WTC11 (cell line): ENCODE data around the gene LIFR. TPM values are rescaled to one million over a fixed set of nuclear protein-coding genes. Genes with fewer than 3 reads are reported as not detected.

Experiments used
- ATAC-seq: fragments of 200-7000 bp; cut with Tn5 transposase; 2 replicates; pipeline ENCODE4 v1.10.0; 2021; ENCODE audit warnings: mild to moderate bottlenecking, moderate library complexity
- CTCF ChIA-PET: fragments of 300-600 bp; sonication (Branson Sonifier 250); formaldehyde crosslinking; loops from one replicate; lab custom pipeline; 2021; ENCODE audit warnings: antibody characterized with exemption; lab: Charles Lee
- POLR2A ChIA-PET: fragments of 350-600 bp; sonication (Branson Sonifier 250); formaldehyde crosslinking; loops from one replicate; lab custom pipeline; 2021; ENCODE audit warnings: antibody characterized with exemption; lab: Charles Lee
- DNase-seq: peaks from one replicate; pipeline ENCODE4 v3.0.0; 2021; ENCODE audit warnings: low spot score
- H3K27ac Mint-ChIP-seq: 2 replicates; pipeline ENCODE4 v1.8.0; 2021; ENCODE audit warnings: mixed read lengths
- H3K27me3 Mint-ChIP-seq: 2 replicates; pipeline ENCODE4 v1.8.0; 2021; ENCODE audit warnings: low read depth, mild to moderate bottlenecking, moderate library complexity, mixed read lengths
- H3K36me3 Mint-ChIP-seq: 2 replicates; pipeline ENCODE4 v1.8.0; 2021; ENCODE audit warnings: mixed read lengths
- H3K4me1 Mint-ChIP-seq: 2 replicates; pipeline ENCODE4 v1.8.0; 2022; ENCODE audit warnings: mixed read lengths
- H3K4me3 Mint-ChIP-seq: 2 replicates; pipeline ENCODE4 v1.8.0; 2021; ENCODE audit warnings: mild to moderate bottlenecking, moderate library complexity, mixed read lengths
- H3K9me3 Mint-ChIP-seq: 2 replicates; pipeline ENCODE4 v1.8.0; 2021; ENCODE audit warnings: mixed read lengths
- AR ChIP-seq: fragments of 250-450 bp; sonication (Bioruptor Pico); IDR thresholded peaks from 2 replicates; pipeline ENCODE4 v1.9.0; 2021; ENCODE audit warnings: mild to moderate bottlenecking
- EMX1 ChIP-seq: fragments of 250-450 bp; sonication (Bioruptor Pico); IDR thresholded peaks from 2 replicates; pipeline ENCODE4 v1.8.0; 2021; ENCODE audit warnings: mild to moderate bottlenecking
- GTF2I ChIP-seq: fragments of 250-450 bp; sonication (Bioruptor Pico); conservative IDR thresholded peaks from 2 replicates; pipeline ENCODE4 v1.4.0; 2021; ENCODE audit warnings: mild to moderate bottlenecking
- HMGA2 ChIP-seq: fragments of 250-450 bp; sonication (Bioruptor Pico); IDR thresholded peaks from 2 replicates; pipeline ENCODE4 v1.4.0; 2021; ENCODE audit warnings: mild to moderate bottlenecking, moderate library complexity
- KAT7 ChIP-seq: sonication (generic); formaldehyde crosslinking; IDR thresholded peaks from 2 replicates; pipeline ENCODE4 v1.8.1; 2023; ENCODE audit warnings: missing genetic modification reagents, mild to moderate bottlenecking, borderline replicate concordance
- PRRX2 ChIP-seq: fragments of 250-450 bp; sonication (Bioruptor Pico); IDR thresholded peaks from 2 replicates; pipeline ENCODE4 v1.8.0; 2021; ENCODE audit warnings: mild to moderate bottlenecking
- SMAD3 ChIP-seq: sonication (generic); formaldehyde crosslinking; IDR thresholded peaks from 2 replicates; pipeline ENCODE4 v1.8.0; 2022; ENCODE audit warnings: missing genetic modification reagents, mild to moderate bottlenecking, borderline replicate concordance
- STAT6 ChIP-seq: sonication (generic); formaldehyde crosslinking; conservative IDR thresholded peaks from 2 replicates; pipeline ENCODE4 v1.8.1; 2023; ENCODE audit warnings: mild to moderate bottlenecking, low read depth, missing genetic modification reagents, moderate library complexity
- TCF7 ChIP-seq: sonication (generic); formaldehyde crosslinking; IDR thresholded peaks from 2 replicates; pipeline ENCODE4 v1.8.0; 2022; ENCODE audit warnings: mild to moderate bottlenecking, low read depth, missing genetic modification reagents, moderate library complexity
- TP53 ChIP-seq: sonication (generic); formaldehyde crosslinking; IDR thresholded peaks from 2 replicates; pipeline ENCODE4 v1.8.1; 2023; ENCODE audit warnings: mild to moderate bottlenecking, missing genetic modification reagents
- ZNF263 ChIP-seq: sonication (generic); formaldehyde crosslinking; IDR thresholded peaks from 2 replicates; pipeline ENCODE4 v1.8.1; 2022; ENCODE audit warnings: low read depth, mild to moderate bottlenecking, moderate library complexity, missing genetic modification reagents
- ZNF416 ChIP-seq: fragments of 250-450 bp; sonication (Bioruptor Pico); IDR thresholded peaks from 2 replicates; pipeline ENCODE4 v1.9.0; 2021; ENCODE audit warnings: mild to moderate bottlenecking, inconsistent platforms
- ZNF512 ChIP-seq: sonication (generic); formaldehyde crosslinking; IDR thresholded peaks from 2 replicates; pipeline ENCODE4 v1.8.1; 2022; ENCODE audit warnings: missing genetic modification reagents, borderline replicate concordance
- ZNF671 ChIP-seq: fragments of 250-450 bp; sonication (Bioruptor Pico); IDR thresholded peaks from 2 replicates; pipeline ENCODE4 v1.8.0; 2021; ENCODE audit warnings: mild to moderate bottlenecking
- total RNA-seq: library from RNA; stranded (reverse); gene quantifications from 3 replicates; pipeline ENCODE4 v1.2.3, GENCODE V29; 2021
- TF ChIP-seq, protein P1 (sequence below): sonication (generic); formaldehyde crosslinking; IDR thresholded peaks from 2 replicates; pipeline ENCODE4 v1.8.1; 2022; ENCODE audit warnings: low read depth, missing genetic modification reagents, borderline replicate concordance
- TF ChIP-seq, protein P2 (sequence below): sonication (generic); formaldehyde crosslinking; IDR thresholded peaks from 2 replicates; pipeline ENCODE4 v1.8.1; 2022; ENCODE audit warnings: mild to moderate bottlenecking, moderate library complexity, missing genetic modification reagents

LIFR gene
- total RNA-seq, 1 experiment from 2014 or later = 14.4 TPM

DNA sequence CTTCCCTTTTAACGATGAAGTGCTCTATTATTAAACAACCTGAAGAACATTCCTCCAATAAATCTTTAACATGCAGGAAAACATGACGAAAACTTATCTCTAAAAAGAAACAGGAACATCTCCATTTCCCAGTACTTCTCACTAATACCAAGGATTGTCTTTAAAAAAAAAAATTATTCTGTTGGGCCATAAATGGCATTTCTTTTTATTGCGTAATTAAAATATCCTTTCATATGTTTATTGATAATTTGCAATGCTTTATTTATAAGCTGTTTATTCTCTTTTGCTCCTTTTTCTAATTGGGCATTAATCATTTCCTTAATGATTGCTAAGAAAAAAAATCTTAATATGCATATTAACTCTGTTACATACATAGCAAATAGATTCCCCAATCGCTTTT, 18.9 kb downstream of the LIFR start (continued):
- no peak for TF ChIP-seq KAT7 (CRISPR knock-in tag)
- TF ChIP-seq STAT6 (CRISPR knock-in tag) = no peak
- TF ChIP-seq ZNF263 (CRISPR knock-in tag) = no peak

GRCh38 chr5:38536968-38537367, 19.5 kb downstream of the LIFR start:
- no peaks in the 10 kb centered on the region for H3K27me3 Mint-ChIP-seq
- ChIA-PET POLR2A (no interaction called here), CTCF (no interaction called here)
- peaks cover 63% of the 10 kb centered on the region for H3K4me1 Mint-ChIP-seq
- DNase-seq = no peak
- peak overlapping the region; percentile 9; the same call in 1 of the 2 replicates for H3K27ac Mint-ChIP-seq
- no peak for ATAC-seq
- TF ChIP-seq HMGA2 (CRISPR knock-in tag) (no peak), ZNF512 (CRISPR knock-in tag) (no peak), GTF2I (CRISPR knock-in tag) (no peak), AR (no peak), PRRX2 (no peak), EMX1 (no peak), ZNF671 (CRISPR knock-in tag) (no peak), ZNF416 (CRISPR knock-in tag) (no peak), SMAD3 (CRISPR knock-in tag) (no peak), TP53 (no peak), TCF7 (CRISPR knock-in tag) (no peak)
- TF ChIP-seq, protein P1, sequence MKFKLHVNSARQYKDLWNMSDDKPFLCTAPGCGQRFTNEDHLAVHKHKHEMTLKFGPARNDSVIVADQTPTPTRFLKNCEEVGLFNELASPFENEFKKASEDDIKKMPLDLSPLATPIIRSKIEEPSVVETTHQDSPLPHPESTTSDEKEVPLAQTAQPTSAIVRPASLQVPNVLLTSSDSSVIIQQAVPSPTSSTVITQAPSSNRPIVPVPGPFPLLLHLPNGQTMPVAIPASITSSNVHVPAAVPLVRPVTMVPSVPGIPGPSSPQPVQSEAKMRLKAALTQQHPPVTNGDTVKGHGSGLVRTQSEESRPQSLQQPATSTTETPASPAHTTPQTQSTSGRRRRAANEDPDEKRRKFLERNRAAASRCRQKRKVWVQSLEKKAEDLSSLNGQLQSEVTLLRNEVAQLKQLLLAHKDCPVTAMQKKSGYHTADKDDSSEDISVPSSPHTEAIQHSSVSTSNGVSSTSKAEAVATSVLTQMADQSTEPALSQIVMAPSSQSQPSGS (CRISPR knock-in tag) = no peak
- TF ChIP-seq, protein P2, sequence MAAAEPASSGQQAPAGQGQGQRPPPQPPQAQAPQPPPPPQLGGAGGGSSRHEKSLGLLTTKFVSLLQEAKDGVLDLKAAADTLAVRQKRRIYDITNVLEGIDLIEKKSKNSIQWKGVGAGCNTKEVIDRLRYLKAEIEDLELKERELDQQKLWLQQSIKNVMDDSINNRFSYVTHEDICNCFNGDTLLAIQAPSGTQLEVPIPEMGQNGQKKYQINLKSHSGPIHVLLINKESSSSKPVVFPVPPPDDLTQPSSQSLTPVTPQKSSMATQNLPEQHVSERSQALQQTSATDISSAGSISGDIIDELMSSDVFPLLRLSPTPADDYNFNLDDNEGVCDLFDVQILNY (CRISPR knock-in tag) = no peak
- H3K9me3 Mint-ChIP-seq = no peaks in the 10 kb centered on the region
- H3K4me3 Mint-ChIP-seq = no peak overlapping the region
- H3K36me3 Mint-ChIP-seq = 0 out of 2 replicates have a peak, but pooled peaks cover under 1% of the 10 kb centered on the region
